ENCODE measurements around the gene MRPL49.
"Not testable (repeated sequence)": the region's sequence is repeated elsewhere in the genome, so short reads cannot be mapped to it uniquely, and the experiment has no call there.

MRPL49 gene

DNA sequence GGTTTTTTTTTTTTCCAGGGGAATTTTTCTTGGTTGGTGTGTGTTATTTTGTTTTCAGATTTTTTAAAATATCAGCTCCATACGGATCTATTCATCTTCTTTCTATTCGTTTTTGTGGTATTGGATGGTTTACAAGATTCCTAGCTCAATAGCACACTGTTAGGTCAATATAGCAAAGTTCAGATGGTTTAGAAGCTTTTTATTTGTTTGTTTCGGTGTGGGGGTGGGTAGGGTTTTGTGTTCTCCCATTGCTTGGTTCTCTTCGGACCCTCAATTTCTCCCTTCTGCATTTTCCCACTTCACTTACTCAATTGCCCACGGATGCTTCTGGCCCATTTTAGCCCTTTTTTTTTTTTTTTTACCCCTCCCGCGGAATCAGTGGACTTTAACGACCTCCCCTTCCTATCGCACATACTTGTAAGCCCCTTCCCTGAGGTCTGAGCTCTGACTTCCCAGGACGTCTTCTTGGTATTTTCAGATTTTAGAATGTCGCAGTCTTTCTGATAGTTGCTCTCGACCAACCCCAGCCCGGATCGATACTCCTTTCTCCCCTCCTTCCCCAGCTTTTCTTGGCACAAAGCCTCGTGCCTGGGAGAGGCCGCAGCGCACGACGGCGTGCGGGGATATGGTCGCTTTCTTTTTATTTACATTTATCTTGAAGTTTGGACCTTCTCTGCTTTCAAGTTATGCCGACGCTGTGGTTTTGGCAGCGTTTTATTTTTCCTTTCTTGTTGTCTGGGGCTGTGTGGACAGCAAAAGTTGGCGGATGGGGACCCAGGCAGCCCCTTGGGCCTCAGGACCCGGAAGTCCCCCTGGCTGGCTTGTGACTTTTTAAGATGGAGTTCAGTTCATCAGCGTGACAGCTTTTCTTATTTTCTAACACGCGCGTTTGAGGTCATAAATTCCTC lies 43.5 kb downstream of the MRPL49 start:
- no peak for DNase-seq (ENCODE audit: low read depth in 1 of 2, low spot score in 1 of 2)

DNA sequence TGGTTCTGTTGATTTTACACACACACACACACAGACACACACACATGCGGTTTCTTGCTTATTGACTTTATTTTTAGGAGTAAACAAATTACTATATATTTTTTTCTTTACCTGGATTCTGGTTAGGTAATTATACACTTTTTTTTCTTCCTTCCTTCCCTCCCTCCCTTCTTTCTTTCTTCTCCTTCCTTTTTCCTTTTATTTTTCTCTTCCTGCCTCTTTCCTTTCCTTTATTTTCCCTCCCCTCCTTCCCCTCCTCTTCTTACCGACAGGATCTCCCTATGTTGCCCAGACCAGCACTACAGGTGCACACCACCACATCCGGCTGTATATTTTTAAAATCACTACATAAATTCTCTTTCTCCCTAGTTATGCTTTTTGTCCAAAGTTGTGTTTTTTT lies 44.8 kb downstream of the MRPL49 start:
- no peak for DNase-seq (ENCODE audit: low read depth in 1 of 2, low spot score in 1 of 2)

DNA sequence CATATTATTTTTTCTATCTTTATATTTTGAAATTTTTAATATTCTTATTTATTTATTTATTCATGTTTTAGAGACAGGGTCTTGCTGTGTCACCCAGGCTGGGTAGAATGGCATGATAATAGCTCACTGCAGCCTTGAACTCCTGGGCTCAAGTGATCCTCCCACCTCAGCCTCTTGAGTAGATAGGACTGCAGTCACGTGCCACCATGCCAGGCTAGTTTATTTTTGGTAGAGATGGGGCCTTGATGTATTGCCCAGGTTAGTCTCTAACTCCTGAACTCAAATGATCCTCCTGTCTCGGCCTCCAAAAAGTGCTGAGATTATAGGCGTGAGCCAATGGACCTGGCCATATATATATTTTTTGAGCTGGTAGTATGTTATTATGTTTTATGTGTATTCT lies 45.5 kb downstream of the MRPL49 start:
- DNase-seq (ENCODE audit: low read depth in 1 of 2, low spot score in 1 of 2) = no peak

DNA sequence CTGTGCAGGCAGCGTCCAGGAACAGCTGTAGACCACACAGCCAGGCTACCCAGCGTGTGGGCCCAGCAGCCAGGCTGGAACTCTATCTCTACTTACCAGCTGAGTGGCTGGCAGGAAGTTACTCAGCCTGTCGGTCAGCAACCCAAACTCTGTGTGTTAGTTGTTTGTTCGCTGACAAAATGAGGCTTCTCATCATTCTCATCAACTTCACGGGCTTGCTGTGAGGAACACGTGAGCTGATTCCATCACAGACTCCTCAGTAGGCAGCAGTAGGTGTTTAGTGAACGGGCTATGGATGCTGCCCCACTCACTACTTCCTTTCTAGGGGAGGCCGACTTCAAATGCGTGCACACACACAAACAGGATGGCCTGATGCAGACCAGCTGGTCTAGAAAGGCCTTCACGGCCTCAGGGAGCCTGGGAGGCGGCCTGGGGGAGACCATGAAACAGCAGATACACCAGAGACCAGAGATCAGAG lies 47.1 kb downstream of the MRPL49 start:
- no peak for DNase-seq (ENCODE audit: low read depth in 1 of 2, low spot score in 1 of 2)

DNA sequence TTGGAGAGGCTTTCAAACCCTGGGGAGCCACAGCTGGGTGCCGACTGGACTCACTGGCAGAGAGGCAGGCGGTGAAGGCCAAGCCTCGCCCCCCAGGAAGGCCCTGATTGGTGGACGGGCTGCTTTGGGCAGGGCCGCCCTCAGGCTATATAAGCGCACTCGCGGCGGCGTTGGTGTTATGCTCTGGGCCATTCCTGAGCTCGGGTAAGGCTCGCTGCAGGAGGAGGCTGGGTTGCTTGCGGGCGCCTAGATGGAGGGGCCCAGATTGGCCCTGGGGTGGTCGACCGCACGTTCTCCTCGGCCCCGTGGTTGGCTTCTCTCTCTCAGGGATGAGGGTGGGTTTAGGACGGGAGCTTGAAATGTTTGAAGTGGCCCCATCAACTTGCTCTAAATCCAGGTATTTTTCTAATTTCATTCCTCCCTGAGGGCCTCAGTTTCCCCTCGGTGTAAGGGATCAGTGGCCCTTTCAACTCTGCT lies 48.0 kb downstream of the MRPL49 start, which contains the start of gene SPDYC:
Gene SPDYC, plus strand, starts transcription at position 176 of the 477 bp plus-strand sequence. CDS start 1,125 bp downstream, outside the sequence.
- no peak for DNase-seq (ENCODE audit: low read depth in 1 of 2, low spot score in 1 of 2)

DNA sequence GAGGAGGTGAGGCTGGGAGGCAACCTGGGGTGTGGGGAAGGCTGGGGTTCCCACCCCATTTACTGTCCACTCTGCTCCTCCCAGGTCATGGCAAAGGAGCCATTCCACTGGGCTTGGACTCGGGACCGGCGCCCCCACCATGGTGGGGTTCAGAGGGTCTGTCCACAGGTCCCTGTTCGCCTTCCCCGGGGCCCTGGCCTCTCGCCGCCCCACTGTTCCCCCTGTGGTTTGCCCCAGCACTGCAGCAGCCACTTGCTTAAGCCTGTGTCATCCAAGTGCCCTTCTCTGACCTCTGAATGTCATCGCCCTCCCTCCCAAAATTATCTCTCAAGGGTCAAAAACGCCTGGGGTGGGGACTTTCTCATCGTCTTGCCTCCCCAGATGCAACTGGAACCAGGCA lies 50.5 kb downstream of the MRPL49 start:
- no peak for DNase-seq (ENCODE audit: low read depth in 1 of 2, low spot score in 1 of 2)

DNA sequence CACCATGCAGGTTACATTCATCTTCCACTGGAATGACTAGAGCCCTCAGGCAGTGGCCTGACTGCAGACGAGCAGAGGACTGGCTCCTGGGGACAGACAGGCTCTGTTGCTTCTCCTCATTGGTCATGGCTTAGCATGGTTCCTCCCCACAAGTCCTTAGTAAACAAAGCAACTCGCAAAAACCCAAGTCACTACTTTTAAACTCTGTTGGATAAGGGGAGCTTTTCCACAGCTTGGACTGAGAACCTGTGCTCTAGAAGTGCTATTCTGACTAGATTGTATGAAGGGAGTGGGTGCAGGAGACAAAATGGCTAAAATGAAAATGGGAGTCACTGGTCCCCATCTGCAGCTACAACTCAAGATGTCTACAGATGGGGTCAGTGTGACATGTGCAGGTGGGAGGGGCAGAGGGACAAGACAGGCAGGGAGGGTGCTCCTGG lies 52.5 kb downstream of the MRPL49 start:
- DNase-seq (ENCODE audit: low read depth in 1 of 2, low spot score in 1 of 2) = not testable (repeated sequence)
